DMS 273 (cell line): ENCODE results near the gene ZBTB16.
"Not testable (repeated sequence)": the region's sequence is repeated elsewhere in the genome, so short reads cannot be mapped to it uniquely, and the experiment has no call there.

Experiments used
- DNase-seq: peaks from one replicate; lab custom pipeline; 2025; ENCODE audit not compliant: unreplicated experiment; lab: John Stamatoyannopoulos, UW

The ZBTB16 gene

DNA sequence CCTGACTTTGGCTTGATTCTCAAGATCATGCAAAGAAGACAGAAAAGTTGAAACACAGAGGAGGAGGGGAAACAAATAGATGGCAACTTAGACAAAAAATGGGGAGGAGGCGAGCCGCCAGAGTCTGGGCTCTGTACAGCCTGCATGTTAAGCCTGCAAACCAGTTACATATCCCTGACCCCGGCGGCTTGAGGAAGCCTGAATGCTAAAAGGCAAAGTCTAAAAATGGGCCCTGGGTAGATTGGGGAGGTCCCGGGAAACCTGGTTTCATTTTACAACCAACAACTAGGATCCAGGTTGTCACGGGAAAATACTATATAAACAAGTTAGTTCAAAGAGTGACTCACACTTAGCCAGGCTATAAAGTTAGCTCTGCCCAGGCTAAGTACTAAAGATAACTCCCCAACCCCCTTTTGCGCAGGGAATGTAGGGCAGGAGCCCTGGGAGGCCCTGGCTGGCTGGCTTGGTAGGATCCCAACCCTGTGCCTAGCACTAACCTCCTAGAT lies 18.8 kb upstream of the ZBTB16 start:
- no peak for DNase-seq

DNA sequence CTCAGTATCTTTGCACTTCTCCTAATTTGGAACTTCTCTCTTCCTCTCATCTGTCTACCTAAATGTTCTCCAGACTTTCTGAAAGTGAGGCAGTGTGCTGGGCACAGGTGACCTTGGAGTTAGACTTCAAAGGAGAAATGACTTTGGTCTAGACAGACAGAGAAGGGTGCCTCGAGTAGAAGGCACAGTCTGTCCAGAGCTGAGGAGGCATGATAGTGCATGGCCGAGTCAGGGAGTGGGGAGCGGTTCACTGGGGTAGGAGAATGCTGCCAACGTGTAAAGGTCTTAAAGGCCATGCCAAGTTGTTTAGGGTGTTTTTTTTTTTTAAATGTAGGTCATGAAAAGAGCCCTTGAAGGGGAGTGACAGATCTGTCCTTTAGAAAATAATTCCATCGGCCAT lies 17.3 kb upstream of the ZBTB16 start:
- DNase-seq = no peak

DNA sequence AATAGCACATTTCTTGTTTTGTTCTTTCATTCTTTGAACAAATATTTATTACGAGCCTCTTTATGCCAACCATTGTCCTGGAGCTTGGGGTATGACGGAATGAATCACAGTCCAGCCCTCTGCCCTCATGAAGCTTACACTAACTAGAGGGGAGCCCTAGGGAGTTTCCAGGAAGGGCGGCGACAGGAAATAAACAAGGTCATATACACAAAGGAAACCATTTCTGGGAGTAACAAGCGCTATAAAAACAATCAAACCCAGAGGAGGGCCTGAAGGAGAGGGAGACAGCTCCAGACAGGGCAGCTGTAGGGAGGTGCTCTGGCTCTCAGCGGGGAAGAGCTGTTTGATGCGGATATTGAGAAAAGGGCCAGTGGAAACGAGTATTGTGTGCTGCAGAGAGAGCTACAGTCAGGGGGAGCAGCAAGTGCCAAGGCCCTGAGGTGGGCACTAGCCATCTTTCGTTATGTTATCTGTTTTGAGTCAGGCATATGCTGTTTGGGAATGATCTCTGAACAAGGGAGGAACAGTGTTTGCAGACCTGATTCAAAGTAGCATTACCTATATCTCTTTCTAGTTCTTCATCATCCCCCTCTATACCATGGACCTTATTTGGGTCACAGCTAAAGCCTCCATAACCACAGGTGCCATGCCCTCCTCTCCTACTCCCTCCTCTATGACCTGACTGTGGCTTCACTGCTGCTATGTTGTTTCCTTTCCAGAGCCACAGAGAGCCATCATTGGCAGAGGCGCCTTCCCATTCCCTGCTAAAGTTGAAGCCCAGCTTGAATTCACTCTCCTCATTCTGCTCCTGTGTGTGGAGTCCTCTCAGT lies 15.3 kb upstream of the ZBTB16 start:
- no peak for DNase-seq

DNA sequence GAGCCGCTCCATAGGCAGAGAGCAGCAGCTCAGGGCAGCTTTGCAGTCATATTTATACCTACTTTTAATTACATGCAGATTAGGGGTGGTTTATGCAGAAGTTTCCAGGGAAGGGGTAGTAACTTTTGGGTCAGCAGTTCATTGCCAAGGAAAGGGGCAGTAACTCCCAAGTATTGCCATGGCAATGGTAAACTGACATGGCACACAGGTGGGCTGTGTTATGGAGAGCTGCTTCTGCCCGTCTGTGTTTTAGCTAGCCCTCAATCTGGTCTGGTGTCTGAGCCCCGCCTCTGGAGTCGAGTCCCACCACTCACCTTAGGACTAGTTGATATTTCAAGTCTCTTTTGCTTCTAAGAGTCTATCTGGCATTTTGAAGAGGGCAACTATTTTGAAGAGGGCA lies 12.2 kb upstream of the ZBTB16 start:
- no peak for DNase-seq

DNA sequence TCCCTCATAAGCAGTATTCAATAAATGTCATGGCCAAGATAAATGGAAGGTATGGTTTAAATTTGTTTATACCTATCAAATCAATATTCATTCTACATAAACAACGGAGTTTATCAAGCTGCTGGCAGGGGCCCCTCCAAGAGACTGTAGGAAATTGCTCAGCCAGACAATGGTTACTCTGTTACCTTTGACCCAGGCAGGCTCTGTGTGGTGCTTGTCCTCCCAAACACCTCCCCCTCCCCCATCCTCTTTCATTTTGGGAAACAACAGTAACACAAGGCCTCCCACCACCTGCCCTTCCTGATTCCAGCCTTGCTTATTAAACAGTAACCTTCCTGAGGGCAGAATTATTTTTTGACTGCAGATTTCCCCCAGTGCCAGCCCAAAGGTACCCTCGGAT lies 10.5 kb upstream of the ZBTB16 start:
- DNase-seq = no peak

DNA sequence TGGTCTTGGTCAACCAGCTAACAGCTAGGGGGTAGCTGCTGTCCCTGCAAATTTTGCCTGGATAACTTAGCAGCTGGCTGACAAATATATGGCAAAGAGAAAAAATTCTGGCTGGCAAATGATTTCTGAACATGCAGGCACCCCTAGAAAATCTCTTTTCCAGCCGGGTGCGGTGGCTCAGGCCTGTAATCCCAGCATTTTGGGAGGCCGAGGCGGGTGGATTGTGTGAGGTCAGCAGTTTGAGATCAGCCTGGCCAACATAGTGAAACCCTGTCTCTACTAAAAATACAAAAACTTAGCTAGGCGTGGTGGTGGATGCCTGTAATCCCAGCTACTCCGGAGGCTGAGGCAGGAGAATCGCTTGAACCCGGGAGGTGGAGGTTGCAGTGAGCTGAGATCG lies 9.7 kb upstream of the ZBTB16 start:
- not testable (repeated sequence) for DNase-seq

DNA sequence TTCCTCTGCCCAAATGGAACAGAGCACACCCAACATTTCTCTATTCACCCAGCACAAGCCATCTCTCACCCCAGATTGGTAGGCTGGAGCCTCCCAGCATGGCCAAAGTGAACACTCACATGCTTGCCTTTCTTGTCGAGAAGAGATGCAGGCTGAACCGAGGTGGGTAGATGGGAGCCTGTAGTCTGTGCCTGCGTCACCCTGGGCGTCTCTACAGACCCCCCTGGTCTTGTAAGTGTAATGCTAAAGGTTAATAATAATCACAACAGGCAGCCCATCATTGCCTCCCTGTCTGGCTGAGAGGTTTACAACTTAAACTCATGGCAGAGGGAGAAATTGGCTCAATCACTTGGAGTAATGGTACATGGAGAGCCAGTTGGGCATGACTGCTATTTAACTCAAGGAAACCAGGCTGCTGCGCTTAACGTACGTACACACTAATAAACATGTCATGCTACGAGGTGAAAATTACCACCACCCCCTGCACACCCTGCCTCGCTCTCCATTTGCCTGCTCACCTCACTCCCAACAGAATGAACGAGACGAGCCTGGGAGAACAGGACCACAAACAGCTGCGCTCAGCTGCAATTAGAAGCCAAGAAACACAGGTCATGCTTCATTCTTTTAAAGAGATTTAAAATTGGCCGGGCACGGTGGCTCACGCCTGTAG lies 9.1 kb upstream of the ZBTB16 start:
- DNase-seq = no peak

DNA sequence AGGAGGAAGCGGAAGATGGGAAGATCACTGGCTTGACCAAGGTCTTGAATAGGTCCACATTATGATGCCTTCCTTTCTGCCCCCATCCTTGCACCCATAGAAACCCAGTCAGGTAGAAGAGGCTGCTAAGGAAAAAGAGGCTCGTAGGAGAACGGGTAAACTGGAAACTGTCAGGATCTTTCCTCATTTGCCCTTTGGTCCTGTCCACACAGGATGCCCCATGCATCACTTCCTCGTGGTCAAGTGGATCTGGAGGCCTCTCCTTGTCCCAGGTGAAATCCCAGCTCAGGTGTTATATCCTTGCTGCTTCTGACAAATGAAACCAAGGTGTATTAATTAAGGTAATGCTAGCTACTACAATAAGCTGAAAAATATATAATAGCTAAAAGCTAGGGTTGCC lies 8.0 kb upstream of the ZBTB16 start:
- DNase-seq = no peak

DNA sequence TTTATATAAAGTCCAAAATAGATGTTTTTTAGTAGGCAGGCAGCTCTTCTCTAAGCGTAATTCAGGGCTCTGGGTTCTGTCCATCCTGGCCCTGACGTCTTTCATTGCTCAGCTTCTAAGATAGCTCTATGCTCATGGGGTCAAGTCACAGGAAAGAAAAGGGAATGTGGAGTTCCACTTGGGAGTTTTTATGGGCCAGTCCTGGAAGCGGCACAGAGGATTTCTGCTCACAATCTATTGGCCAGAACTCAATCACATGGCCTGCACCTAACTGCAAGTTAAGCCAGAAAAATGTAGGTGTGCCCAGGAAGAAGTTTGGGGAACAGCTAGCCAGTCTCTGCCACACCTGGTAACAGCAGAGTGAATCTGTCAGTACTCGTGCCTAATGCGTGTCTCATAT lies 7.4 kb upstream of the ZBTB16 start:
- no peak for DNase-seq

DNA sequence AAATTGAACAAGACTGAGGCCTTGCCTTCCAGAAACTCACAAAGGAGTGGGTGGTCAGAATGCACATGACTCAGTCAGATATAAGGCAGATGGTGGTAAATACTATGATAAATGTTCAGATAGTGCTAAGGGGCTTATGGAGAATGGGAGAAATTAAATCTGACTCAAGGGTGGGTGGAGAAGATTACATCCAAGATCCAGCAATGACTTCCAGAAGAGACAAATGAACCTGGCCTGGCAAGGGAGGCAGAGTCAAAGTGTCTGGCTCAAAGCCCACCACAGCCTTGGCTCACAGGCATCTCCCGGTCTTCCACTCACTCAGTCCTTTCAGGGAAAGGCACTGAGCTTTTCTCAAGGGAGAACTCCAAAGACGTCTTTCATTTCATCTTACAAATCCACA lies 6.1 kb upstream of the ZBTB16 start:
- no peak for DNase-seq

DNA sequence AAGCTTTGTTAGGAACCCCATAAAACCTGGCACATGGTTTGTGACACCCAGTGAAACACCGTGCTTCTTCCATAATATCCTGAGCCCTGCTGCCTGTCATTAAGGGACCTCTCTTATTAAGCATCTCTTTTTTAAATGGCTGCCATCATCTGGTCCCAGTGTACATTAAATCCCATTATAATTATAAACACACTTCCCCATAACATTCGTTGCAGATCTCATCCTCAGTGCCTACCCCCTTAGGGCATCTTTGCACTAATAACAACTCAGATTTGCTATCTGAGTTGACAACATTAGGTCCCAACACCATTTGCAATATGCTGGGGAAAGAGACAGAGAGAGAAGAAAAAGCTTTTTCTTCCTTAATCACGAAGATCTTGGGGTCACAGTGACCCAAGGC lies 4.7 kb upstream of the ZBTB16 start:
- DNase-seq = no peak

DNA sequence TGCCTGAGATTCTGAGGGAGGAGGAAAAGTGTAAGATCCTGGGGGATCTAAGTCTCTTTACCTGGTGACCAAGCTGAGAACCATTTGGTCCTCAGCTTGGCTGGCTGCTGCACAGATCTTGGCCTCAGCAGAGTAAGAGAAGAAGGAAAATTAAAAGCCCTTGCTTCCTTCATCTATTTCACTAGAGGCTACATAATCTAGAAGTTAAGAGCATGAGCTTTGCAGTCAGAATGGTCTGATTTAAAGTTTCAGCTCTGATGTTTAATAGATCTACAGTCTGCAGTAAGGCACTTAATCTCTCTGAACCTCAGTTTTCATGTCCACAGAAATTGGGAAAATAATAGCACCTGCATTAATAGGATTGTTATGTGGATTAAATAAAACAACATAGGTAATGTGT lies 3.1 kb upstream of the ZBTB16 start:
- no peak for DNase-seq

DNA sequence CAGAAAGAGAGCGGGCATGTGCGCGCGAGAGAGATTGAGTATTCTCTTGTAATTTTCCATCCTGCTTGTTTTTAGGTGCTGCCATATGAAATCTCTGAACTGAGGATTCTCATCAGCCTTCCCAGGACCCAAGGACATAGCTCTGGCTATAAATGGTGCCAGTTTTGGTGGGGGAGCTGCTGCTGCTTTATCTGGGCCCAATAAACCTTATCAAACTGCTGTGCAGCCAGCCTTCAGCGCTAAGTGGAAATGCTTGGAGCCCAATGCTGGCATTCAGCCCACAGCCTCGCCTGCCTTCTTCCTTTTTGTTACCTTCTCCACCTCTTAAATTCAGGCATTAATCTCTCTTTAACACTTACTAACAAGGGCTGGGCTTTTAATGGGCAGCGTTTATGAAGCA lies 2.4 kb upstream of the ZBTB16 start:
- DNase-seq = no peak

DNA sequence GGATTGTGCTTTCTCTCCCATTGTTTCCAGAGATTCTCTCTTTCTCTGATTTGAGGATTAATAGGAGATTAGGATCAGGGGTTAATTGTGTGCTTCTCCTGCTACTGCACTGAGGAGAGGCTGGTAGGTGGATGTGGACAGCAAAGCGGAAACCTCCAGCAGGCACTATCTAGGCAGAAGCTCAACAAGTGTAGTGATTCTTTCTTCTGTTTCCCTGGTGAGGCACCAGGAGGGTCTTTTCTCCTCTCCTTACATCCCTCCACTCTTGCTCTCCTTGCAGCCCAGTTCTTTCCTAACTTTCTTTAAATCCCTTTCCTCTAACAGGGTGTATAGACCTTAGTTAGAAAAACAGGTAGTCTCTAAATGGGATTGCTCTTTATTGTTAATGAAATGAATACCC lies 1.9 kb upstream of the ZBTB16 start:
- no peak for DNase-seq

DNA sequence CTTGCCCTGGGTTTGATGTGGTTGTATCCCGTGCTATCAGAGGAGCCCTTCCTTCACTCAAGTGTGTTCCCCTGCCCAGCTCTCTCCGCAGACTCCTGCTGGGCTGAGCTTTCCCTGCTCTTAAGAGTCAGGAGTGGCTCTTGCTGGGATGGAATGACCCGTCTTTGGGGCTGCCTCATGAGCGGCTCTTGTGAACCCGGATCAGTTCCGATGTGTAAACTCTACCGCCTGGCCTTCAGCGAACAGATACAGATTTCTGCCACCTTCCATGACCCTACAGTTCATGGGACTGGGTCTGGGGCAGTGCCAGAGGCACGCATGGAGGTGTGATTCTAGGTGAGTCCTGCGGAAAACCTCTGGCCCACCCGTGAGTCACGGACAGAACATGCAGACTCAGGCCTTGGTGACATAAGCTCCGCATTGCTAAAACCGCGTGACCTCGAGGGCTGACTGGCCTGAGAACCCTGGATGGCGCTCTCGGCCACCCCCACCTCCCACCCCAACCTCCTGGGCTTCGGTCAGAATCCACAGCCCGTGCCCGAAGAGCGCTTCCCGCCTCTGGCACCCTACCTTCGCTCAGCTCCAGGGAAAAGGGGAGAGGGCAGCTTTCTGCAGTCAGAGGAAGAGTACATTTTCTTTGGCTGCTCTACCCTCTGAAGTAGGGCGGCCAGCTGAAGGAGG lies 1.3 kb upstream of the ZBTB16 start:
- no peak for DNase-seq

DNA sequence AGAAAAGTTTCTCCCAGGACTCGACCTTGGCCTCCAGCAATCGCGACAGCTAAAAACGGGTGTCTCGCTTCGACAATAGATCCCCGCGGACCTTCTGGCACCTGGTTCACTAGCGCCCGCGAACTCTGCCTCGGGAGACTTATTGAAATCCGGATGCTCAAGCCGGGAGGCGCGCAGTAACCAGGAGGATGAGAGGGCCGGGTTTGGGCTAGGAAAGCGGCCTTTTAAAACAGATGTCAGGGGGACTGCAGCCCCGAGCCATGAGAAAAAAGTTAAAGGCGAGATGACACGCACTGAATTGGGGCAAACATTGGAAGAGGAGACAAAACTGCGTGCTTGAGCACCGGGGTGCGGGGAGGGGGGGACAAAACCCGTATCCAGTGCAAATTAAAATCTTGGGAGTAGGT lies 637 bp upstream of the ZBTB16 start:
- DNase-seq = peak; percentile 17

DNA sequence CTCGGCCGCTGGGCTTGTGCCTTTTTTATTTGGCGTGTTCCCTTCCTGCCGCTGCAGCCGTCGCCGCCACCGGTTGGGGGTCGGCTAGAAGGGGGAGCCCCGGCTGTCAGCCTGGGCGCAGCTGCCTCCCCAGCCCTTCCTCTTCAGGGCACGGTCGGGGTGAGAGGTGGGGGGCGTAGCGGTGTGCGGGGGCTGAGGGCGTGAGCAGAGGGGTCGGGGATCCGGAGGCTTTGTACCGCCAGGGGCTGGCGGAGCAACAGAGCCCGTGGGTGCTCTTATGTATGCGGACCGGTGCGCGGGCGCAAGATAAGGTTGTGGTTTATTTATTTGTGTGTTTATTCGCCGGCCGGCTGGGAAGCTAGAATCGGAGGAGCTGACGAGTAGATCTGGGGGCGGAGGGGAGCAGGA lies 477 bp downstream of the ZBTB16 start:
- DNase-seq = peak; percentile 35

DNA sequence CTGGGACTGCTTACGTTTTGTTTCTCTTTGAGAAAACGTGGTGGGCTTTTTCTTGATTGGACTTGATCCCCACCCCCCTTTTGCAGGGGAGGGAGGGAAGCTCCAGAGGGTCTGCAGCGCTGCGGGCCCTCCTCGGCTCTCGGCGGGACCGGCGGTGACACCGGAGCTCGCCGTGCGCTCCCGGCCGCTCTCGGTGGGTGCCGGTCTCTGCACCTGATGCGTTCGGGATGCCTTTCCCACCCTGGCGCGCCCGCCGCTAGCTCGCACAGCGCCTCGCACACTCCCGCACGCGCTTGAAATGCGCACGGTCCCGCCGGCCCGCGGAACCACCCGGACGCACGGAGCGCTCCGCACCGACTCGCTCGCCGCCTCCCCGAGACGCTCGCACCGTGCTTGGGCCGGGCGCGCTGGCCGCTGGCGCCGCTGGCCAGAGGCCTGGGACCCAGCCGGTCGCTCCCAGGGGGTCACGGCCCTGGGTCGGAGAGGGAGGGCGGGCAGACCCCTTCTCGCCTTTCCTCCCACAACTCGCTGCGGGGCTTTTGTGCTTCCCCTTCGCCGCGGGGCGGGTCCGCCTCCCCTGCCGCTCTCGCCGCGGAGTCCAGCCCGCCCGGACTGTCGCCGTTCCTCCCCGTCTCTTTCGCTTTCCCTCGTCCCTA lies 1.0 kb downstream of the ZBTB16 start:
- DNase-seq = peak; percentile 46

DNA sequence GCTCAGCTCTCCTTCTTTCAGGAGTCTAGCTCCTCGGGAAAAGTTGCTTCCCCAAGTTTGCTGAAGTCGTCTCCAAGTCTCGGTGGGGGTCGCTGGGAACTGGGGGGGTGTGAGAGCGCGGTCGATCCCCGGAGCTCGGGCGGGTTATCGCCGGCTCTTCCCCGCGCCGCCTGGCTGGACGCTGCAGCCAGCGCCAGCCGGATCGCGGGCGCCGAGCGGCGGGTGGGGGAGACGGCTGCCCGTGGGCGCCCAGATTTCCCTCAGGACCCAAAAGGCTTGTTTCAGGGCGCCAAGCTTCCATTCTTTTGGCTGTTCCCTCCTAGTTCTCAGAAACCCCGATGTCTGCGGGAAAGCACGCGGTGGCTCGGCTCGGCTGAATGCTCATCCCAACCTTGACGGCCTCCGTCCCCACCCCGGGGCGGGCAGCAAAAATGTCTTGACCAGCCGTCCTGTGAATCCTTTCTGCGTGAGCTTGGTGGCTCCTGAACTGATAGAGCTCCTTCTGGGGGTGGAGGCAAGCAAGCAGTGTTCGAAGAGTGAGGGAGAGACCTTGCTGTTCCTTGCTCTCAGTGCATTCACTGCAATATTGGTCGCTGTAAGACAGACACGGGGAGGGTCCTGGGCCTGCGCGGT lies 1.7 kb downstream of the ZBTB16 start:
- peak; percentile 37 for DNase-seq

DNA sequence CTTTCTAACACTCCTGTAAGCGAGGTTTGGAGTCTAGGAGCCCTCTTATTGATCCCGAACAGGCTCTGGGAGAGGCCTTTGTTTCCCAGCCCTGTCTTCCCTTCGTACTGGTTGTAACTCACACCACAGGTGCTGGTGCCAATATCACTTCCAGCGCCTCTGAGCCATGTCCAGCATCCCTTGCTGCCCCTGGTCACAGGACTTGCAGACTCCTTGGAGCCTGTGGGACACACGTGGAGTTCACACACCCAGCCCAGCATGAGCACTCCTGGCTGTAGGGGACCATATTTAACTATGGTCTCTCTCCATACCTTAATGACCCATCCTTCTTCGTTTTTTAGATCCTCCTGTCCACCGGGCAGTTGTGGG lies 2.2 kb downstream of the ZBTB16 start:
- no peak for DNase-seq

DNA sequence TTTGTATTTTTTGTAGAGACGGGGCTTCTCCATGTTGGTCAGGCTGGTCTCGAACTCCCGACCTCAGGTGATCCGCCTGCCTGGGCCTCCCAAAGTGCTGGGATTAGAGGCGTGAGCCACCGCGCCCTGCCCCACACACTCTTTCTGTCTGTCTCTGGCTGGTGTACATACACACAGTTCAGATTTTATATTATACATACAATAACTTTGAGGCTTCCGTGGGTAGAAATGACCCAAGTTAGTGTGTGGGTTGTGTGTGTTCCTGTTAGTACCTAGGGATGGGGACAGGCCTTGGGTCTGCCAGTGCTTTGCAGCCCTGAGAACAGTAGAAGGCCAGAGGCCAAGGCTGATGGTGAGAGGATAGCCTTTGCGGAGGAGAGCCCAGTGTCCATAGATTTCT lies 2.8 kb downstream of the ZBTB16 start:
- no peak for DNase-seq
